Endothelial cell of umbilical vein (primary cell): ENCODE data around the gene COL21A1. TPM values are rescaled to one million over a fixed set of nuclear protein-coding genes. Genes with fewer than 3 reads are reported as not detected.

Experiments used
- BruUV-seq: library from RNA; stranded (reverse); fragments of 400-500 nt; replicated peaks from 2 replicates; lab custom pipeline; 2021; lab: Mats Ljungman, UMichigan
- CTCF ChIA-PET: fragments of 300-600, 350-600 bp; sonication (Branson Sonifier 250); formaldehyde crosslinking; loops from one replicate; lab custom pipeline; 2021; ENCODE audit warnings: antibody characterized with exemption, inconsistent platforms; lab: Charles Lee
- POLR2A ChIA-PET: fragments of 300-600, 350-600 bp; sonication (Branson Sonifier 250); formaldehyde crosslinking; loops from one replicate; lab custom pipeline; 2021; ENCODE audit warnings: antibody characterized with exemption, inconsistent platforms; lab: Charles Lee
- DNase-seq: peaks from one replicate; pipeline ENCODE4 v3.0.0-alpha.2; 2011; ENCODE audit warnings: low read depth, low spot score
- FAIRE-seq: peaks from 2 replicates; lab custom pipeline; 2011; peaks lifted over from hg19 to GRCh38; lab: Jason Lieb, UNC
- H2AFZ ChIP-seq: 2 replicates; pipeline ENCODE4 v1.6.0; 2012; ENCODE audit warnings: low read depth, low read length, control low read depth, inconsistent platforms
- H3K27ac ChIP-seq: 2 replicates; pipeline ENCODE4 v1.5.1; 2011; ENCODE audit warnings: low read depth, mild to moderate bottlenecking, control low read depth, low read length, moderate library complexity; ENCODE audit not compliant: insufficient read depth
- H3K27me3 ChIP-seq, 2 experiments: 2 replicates each; pipeline versions ENCODE4 v1.6.0 to v1.6.1; 2011; ENCODE audit warnings: low read length in 2 of 2, mixed read lengths in 1 of 2; ENCODE audit not compliant: control insufficient read depth in 2 of 2, insufficient read depth in 2 of 2
- H3K36me3 ChIP-seq, 2 experiments: 2 replicates in 1 of 2; 3 replicates in 1 of 2; pipeline ENCODE4 v1.5.1; 2011; ENCODE audit warnings: low read length in 2 of 2, mild to moderate bottlenecking in 1 of 2, moderate library complexity in 1 of 2; ENCODE audit not compliant: control insufficient read depth in 2 of 2, insufficient read depth in 2 of 2; ENCODE audit errors: extremely low read depth in 1 of 2
- H3K4me1 ChIP-seq: 3 replicates; pipeline ENCODE4 v1.5.1; 2011; ENCODE audit warnings: mild to moderate bottlenecking, low read length; ENCODE audit not compliant: control insufficient read depth, insufficient read depth; ENCODE audit errors: extremely low read depth
- H3K4me2 ChIP-seq: 2 replicates; pipeline ENCODE4 v1.6.1; 2011; ENCODE audit warnings: low read length, control low read depth, mixed read lengths; ENCODE audit not compliant: insufficient read depth
- H3K4me3 ChIP-seq, 3 experiments: fragments of 200-600 bp in 1 of 3; sonication (generic), shearing (Covaris generic) in 1 of 3; replicated peaks in 1 of 3; 2 replicates each; pipeline ENCODE4 v1.5.1; 2011 to 2016; ENCODE audit warnings: control low read depth in 3 of 3, low read length in 3 of 3, mild to moderate bottlenecking in 2 of 3, inconsistent platforms in 1 of 3, low read depth in 1 of 3, moderate library complexity in 1 of 3; ENCODE audit not compliant: insufficient read depth in 1 of 3
- H3K79me2 ChIP-seq: 2 replicates; pipeline ENCODE4 v1.6.0; 2012; ENCODE audit warnings: low read length, inconsistent platforms; ENCODE audit not compliant: control insufficient read depth, insufficient read depth
- H3K9ac ChIP-seq: replicated peaks from 2 replicates; pipeline ENCODE3; 2011; ENCODE audit warnings: low read length, control low read depth; ENCODE audit not compliant: insufficient read depth; ENCODE audit errors: extremely low read depth
- H3K9me1 ChIP-seq: replicated peaks from 3 replicates; pipeline ENCODE4 v1.6.0; 2011; ENCODE audit warnings: mild to moderate bottlenecking, low read length; ENCODE audit not compliant: control insufficient read depth, insufficient read depth; ENCODE audit errors: extremely low read depth
- H3K9me3 ChIP-seq: replicated peaks from 2 replicates; pipeline ENCODE4 v1.5.1; 2012; ENCODE audit warnings: low read length, inconsistent platforms; ENCODE audit not compliant: control insufficient read depth, insufficient read depth
- H4K20me1 ChIP-seq: replicated peaks from 2 replicates; pipeline ENCODE3; 2011; ENCODE audit warnings: mild to moderate bottlenecking, low read length; ENCODE audit not compliant: control insufficient read depth, insufficient read depth; ENCODE audit errors: extremely low read depth
- CTCF ChIP-seq, 2 donors: IDR thresholded peaks; 1 replicate in 1 of 2; 2 replicates in 1 of 2; pipeline ENCODE4 v1.5.1; 2011; ENCODE audit warnings: low read length in 2 of 2, mild to moderate bottlenecking in 2 of 2, moderate library complexity in 2 of 2, control low read depth in 1 of 2, inconsistent platforms in 1 of 2, low read depth in 1 of 2; ENCODE audit not compliant: insufficient read depth in 1 of 2; ENCODE audit errors: extremely low read depth in 1 of 2
- EZH2 ChIP-seq: IDR thresholded peaks from 2 replicates; pipeline ENCODE4 v1.6.1; 2012; ENCODE audit warnings: borderline replicate concordance, low read depth, mild to moderate bottlenecking, moderate library complexity, low read length, inconsistent platforms; ENCODE audit not compliant: severe bottlenecking
- FOS ChIP-seq: IDR thresholded peaks from 2 replicates; pipeline ENCODE4 v1.6.1; 2011; ENCODE audit warnings: mild to moderate bottlenecking, low read length, moderate library complexity, borderline replicate concordance; ENCODE audit not compliant: insufficient read depth
- GATA2 ChIP-seq: IDR thresholded peaks from 2 replicates; pipeline ENCODE4 v1.7.0; 2011; ENCODE audit warnings: low read depth, mild to moderate bottlenecking, moderate library complexity, mixed read lengths, low read length; ENCODE audit not compliant: insufficient read length, insufficient read depth
- JUN ChIP-seq: IDR thresholded peaks from 2 replicates; pipeline ENCODE4 v1.6.1; 2011; ENCODE audit warnings: borderline replicate concordance, low read depth; ENCODE audit not compliant: insufficient read length, insufficient read depth
- MAX ChIP-seq: IDR thresholded peaks from 2 replicates; pipeline ENCODE4 v1.6.1; 2011; ENCODE audit not compliant: insufficient read depth, insufficient read length
- MYC ChIP-seq: IDR thresholded peaks from one replicate; pipeline ENCODE4 v1.6.1; 2011; ENCODE audit warnings: mild to moderate bottlenecking, low read depth, low read length
- POLR2A ChIP-seq: IDR thresholded peaks from 2 replicates; pipeline ENCODE4 v1.6.1; 2012; ENCODE audit warnings: low read depth, mild to moderate bottlenecking, control low read depth, low read length
- POLR2AphosphoS5 ChIP-seq: IDR thresholded peaks from 2 replicates; pipeline ENCODE4 v1.6.1; 2012; ENCODE audit warnings: low read depth, mild to moderate bottlenecking, control low read depth, low read length, moderate library complexity; ENCODE audit not compliant: insufficient read depth
- dilution Hi-C: fragments of 300-500 bp; cut with MboI; formaldehyde crosslinking; loops from one replicate; pipeline ENCODE4 v1.15.0; 2019; ENCODE audit warnings: low sequenced_read_pairs; ENCODE audit not compliant: extremely low pct_ligation_motif_present
- intact Hi-C: fragments of 100-400 bp; cut with micrococcal nuclease; formaldehyde crosslinking; loops from one replicate; pipeline ENCODE4 v1.10.0; 2022
- polyA plus RNA-seq, 4 experiments: library from polyadenylated mRNA; depleted of rRNA in 3 of 4; stranded (reverse) in 3 of 4; unstranded in 1 of 4; fragments of >200 nt; gene quantifications; 2 replicates each; pipeline versions ENCODE4 v1.2.1 to v1.2.3, GENCODE V29; 2011 to 2012; ENCODE audit warnings: missing spikeins in 1 of 4
- total RNA-seq: library from RNA; stranded (reverse); gene quantifications from 2 replicates; pipeline ENCODE4 v1.2.3, GENCODE V29; 2021

Gene COL21A1
- total and polyA plus RNA-seq, 2 donors (not counting 3 experiments of a cell fraction or from before 2014, with no cell fraction given), result 0.22 to 1.4 TPM

- TF ChIP-seq CTCF (IDR thresholded peaks at IDR 0.05; ENCODE audit: extremely low read depth in 1 of 2, insufficient read depth in 1 of 2, low read depth in 1 of 2, low read length in 2 of 2) (no peak), MAX (no peak), GATA2 (no peak), FOS (no peak), JUN (no peak), MYC (no peak), EZH2 (no peak), POLR2A (no peak), POLR2AphosphoS5 (no peak)
- intact Hi-C loops, result loop anchor here (5.0 kb wide), 1 partner anchor 130 kb away; no protein-coding TSS in a partner anchor
- Histone ChIP-seq H2AFZ (no peak overlapping the region), H3K27ac (no peak overlapping the region), H4K20me1 (no peaks in the 10 kb centered on the region), H3K9ac (no peak overlapping the region), H3K4me1 (peaks cover 7% of the 10 kb centered on the region), H3K27me3 (no peaks in the 10 kb centered on the region), H3K36me3 (no peaks in the 10 kb centered on the region), H3K9me1 (no peaks in the 10 kb centered on the region), H3K4me3 (no peak overlapping the region), H3K9me3 (no peaks in the 10 kb centered on the region), H3K79me2 (no peaks in the 10 kb centered on the region), H3K4me2 (no peak overlapping the region)
- POLR2A ChIA-PET, result no interaction called here
- no peak for FAIRE-seq
- BruUV-seq, result no TSS peak
- CTCF ChIA-PET, result interaction anchor here (1.1 to 1.7 kb wide), 4 partner anchors 10 to 61 kb away, joined by 4 to 7 read pairs (median 6); partner anchors contain the start of gene COL21A1
- dilution Hi-C loops, result no loop called here
- DNase-seq, result no peak
These were observed 15.6 kb downstream of the COL21A1 start for GRCh38 chr6:56231827-56232226.
